Ovary (tissue), 3 donors: Measurements from ENCODE around the gene RASA2.

Experiments used
- CTCF ChIP-seq, 3 donors: fragments of 450-650 bp in 2 of 3; fragments of 200-600 bp in 1 of 3; IDR thresholded peaks; one replicate each; pipeline versions ENCODE4 v1.5.1 to v1.8.0; 2016 to 2022; ENCODE audit warnings: antibody characterized with exemption in 3 of 3, mild to moderate bottlenecking in 1 of 3
- EP300 ChIP-seq: sonication (generic); formaldehyde crosslinking; IDR thresholded peaks from one replicate; pipeline ENCODE4 v1.6.1; 2017; ENCODE audit warnings: antibody characterized with exemption
- POLR2A ChIP-seq: fragments of 450-650 bp; IDR thresholded peaks from one replicate; pipeline ENCODE4 v1.6.1; 2017; ENCODE audit warnings: antibody characterized with exemption, mild to moderate bottlenecking, moderate library complexity
- donor health status: DM: no; HTN: no; CAD: no.

DNA sequence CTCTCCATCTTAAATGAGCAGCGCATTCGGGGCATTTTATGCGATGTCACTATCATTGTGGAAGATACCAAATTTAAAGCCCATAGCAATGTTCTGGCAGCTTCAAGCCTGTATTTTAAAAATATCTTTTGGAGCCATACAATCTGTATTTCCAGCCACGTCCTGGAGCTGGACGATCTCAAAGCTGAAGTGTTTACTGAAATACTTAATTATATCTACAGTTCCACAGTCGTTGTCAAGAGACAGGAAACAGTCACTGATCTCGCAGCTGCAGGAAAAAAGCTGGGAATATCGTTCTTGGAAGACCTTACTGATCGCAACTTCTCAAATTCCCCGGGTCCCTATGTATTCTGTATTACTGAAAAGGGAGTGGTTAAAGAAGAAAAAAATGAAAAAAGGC lies 44.4 kb upstream of the RASA2 start:
- no peak for TF ChIP-seq CTCF (IDR thresholded peaks at IDR 0.05)
- peak; percentile 18 for TF ChIP-seq EP300
- no peak for TF ChIP-seq POLR2A
